Activated CD4-positive, alpha-beta memory T cell treated with anti-CD3 and anti-CD28 coated beads, Interleukin-2, amount 10 ng/mL, durations not matched to agents 7 days and 5 days (primary cell): ENCODE measurements around the gene RSU1. TPM values are rescaled to one million over a fixed set of nuclear protein-coding genes. Genes with fewer than 3 reads are reported as not detected.

Experiments
- CTCF ChIA-PET: fragments of 350-600 bp; sonication (Branson Sonifier 250); formaldehyde crosslinking; loops from one replicate; lab custom pipeline; 2021; ENCODE audit warnings: antibody characterized with exemption, inconsistent platforms; lab: Charles Lee
- POLR2A ChIA-PET: fragments of 350-600 bp; sonication (Branson Sonifier 250); formaldehyde crosslinking; loops from one replicate; lab custom pipeline; 2021; ENCODE audit warnings: antibody characterized with exemption; lab: Charles Lee
- DNase-seq: peaks from one replicate; pipeline ENCODE4 v3.0.0-alpha.2; 2020
- H3K27ac Mint-ChIP-seq: one replicate; pipeline ENCODE4 v1.8.0; 2021; ENCODE audit warnings: mild to moderate bottlenecking, mixed read lengths
- H3K27me3 Mint-ChIP-seq: one replicate; pipeline ENCODE4 v1.8.0; 2021; ENCODE audit warnings: mixed read lengths
- H3K36me3 Mint-ChIP-seq: one replicate; pipeline ENCODE4 v1.8.0; 2021; ENCODE audit warnings: low read depth, mixed read lengths
- H3K4me1 Mint-ChIP-seq: one replicate; pipeline ENCODE4 v1.8.0; 2021; ENCODE audit warnings: mixed read lengths
- H3K4me3 Mint-ChIP-seq: one replicate; pipeline ENCODE4 v1.8.0; 2021; ENCODE audit warnings: mild to moderate bottlenecking, mixed read lengths
- H3K9me3 Mint-ChIP-seq: one replicate; pipeline ENCODE4 v1.8.0; 2021; ENCODE audit warnings: mixed read lengths
- total RNA-seq, 2 experiments: library from RNA; stranded (reverse); gene quantifications; one replicate each; pipeline ENCODE4 v1.2.3, GENCODE V29; 2021

Gene RSU1
- total RNA-seq, 2 experiments from 2014 or later, result 74.3 to 74.9 TPM

DNA sequence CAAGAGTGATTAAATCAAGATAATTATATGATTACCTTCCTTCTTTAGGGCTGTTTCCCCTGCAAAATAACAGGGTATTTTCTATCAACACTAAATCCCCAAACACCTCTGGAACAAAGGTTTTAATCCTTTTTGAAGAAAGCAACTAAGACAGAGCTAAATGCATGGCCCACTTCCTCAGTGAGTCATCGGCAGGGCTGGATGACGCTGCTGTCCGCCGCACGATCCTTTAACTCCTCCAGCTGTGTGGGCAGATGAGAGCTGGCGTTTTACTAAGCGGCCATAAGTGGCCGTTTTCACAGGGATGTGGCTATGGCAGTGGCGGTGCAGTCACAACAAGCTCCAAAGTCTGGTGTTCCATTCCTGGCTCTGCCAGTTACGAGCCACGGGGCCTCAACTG is 219.6 kb downstream of the RSU1 start:
- H3K27ac Mint-ChIP-seq, result no peak overlapping the region

DNA sequence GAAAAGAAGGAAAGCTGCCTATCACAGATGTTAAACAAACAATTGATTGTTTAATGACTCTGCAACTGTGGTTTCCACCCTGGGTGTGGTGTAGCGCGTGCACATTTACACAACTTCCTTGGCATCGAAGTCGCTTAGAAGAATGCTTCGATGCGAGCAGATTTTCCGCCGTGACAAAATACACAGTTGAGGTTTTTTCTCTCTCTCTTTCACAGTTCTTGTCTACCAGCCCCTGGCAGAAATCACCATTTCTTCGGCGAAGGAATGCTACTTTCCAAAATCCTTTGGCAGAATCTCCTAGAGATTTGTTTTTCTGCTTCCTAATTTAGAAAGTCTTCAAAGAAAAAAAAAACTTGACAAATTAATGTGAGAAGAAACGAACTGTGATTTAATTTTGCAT is 224.8 kb downstream of the RSU1 start:
- no peak overlapping the region for H3K27ac Mint-ChIP-seq
- no peak overlapping the region for H3K4me3 Mint-ChIP-seq
- CTCF ChIA-PET, result no interaction called here
- no peaks in the 10 kb centered on the region for H3K9me3 Mint-ChIP-seq
- H3K27me3 Mint-ChIP-seq, result no peaks in the 10 kb centered on the region
- H3K36me3 Mint-ChIP-seq, result peaks cover 23% of the 10 kb centered on the region
- DNase-seq, result no peak
- POLR2A ChIA-PET, result no interaction called here
- no peaks in the 10 kb centered on the region for H3K4me1 Mint-ChIP-seq

More for the DNA sequence above, 219.6 kb downstream of the RSU1 start:
- DNase-seq, result no peak
- no peaks in the 10 kb centered on the region for H3K4me1 Mint-ChIP-seq
- H3K4me3 Mint-ChIP-seq, result no peak overlapping the region
- no peaks in the 10 kb centered on the region for H3K27me3 Mint-ChIP-seq
- peaks cover 10% of the 10 kb centered on the region for H3K36me3 Mint-ChIP-seq
- POLR2A ChIA-PET, result no interaction called here
- no peaks in the 10 kb centered on the region for H3K9me3 Mint-ChIP-seq
- CTCF ChIA-PET, result interaction anchor here (0.6 kb wide), 2 partner anchors 180 to 961 kb away, joined by 3 to 5 read pairs; no protein-coding TSS in a partner anchor

DNA sequence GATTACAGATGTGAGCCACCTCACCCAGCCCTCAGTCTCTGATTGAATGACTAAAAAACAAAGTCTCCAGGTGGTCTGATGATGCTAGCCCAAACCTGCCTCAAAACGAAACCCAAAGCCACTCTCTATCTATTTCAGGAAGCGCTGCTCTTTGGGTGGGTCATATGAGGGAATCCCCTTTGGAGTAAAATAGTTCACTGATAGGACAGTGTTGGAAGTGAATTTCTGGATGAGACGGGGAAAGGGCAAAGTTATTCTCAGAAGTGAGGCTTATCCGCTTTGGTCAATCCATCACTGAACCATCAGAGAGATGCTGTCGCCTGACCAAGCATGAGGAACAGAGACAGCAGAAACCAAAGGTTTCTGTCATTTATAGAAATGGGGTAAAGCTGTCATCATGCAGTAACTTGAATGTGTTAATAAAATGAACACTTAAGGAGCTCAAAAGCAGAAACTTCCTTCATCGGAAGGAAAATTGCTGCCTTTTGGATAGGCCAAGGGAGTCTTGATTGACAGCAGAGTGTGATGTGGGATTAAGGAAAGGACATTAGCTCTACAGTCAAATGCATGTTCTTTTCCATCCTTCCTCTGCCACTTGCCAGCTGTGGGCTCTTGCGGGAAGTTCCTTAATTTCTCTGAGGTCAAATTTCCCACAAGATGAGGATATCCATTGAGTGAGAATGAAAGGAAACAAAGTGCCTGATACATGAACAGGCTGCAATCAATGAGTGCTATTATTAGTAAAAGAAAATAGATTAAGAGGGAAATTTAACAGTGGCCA is 230.7 kb downstream of the RSU1 start:
- peaks cover 3% of the 10 kb centered on the region for H3K4me1 Mint-ChIP-seq
- no peak overlapping the region for H3K4me3 Mint-ChIP-seq
- no peaks in the 10 kb centered on the region for H3K9me3 Mint-ChIP-seq
- H3K27ac Mint-ChIP-seq, result no peak overlapping the region
- DNase-seq, result no peak
- peaks cover 4% of the 10 kb centered on the region for H3K36me3 Mint-ChIP-seq
- H3K27me3 Mint-ChIP-seq, result peaks cover 3% of the 10 kb centered on the region
- ChIA-PET CTCF (no interaction called here), POLR2A (no interaction called here)

DNA sequence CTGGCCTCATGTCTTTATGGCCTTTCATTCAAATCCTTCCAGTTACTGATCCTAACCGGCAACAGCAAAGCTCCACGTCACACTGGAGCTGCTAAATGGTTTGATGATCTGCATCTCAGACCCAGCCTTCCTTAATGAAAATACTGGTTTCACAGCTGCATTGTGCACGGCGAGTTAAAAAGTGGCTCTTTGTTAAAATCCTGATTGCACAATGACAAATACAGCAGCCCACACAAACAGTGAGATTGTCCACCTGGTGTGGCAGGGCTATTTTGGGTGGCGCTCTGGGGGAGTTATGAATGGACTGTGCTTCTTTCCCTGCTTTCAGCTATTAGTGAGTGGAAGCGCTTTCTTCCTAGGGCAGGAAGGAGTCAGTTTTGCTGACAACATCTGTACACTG is 232.1 kb downstream of the RSU1 start:
- ChIA-PET POLR2A (no interaction called here), CTCF (no interaction called here)
- H3K9me3 Mint-ChIP-seq, result peaks cover 2% of the 10 kb centered on the region
- peaks cover 11% of the 10 kb centered on the region for H3K27me3 Mint-ChIP-seq
- peaks cover 3% of the 10 kb centered on the region for H3K4me1 Mint-ChIP-seq
- DNase-seq, result no peak
- H3K4me3 Mint-ChIP-seq, result no peak overlapping the region
- no peak overlapping the region for H3K27ac Mint-ChIP-seq
- no peaks in the 10 kb centered on the region for H3K36me3 Mint-ChIP-seq

DNA sequence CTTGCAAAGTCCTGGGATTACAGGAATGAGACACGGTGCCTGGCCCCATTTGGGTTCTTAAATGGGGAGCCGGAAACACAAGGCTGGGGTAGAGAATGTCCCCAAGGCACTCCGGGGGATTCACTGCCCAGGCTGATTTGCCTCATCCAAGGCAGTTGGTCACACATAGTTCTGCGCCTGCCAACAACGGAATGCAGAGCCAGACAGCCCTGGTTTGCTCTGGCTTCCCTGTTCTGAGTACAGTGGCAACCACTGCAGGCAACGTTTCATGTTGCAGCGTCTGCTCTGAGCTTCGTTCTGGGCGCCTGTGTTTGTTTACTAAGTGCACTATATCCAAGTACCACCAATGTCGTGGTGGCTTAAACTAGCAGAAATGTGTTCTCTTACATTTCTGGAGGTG is 233.8 kb downstream of the RSU1 start:
- Mint-ChIP-seq H3K9me3 (peaks cover 2% of the 10 kb centered on the region), H3K4me3 (no peak overlapping the region), H3K27ac (no peak overlapping the region), H3K4me1 (peaks cover 3% of the 10 kb centered on the region), H3K27me3 (peaks cover 23% of the 10 kb centered on the region), H3K36me3 (no peaks in the 10 kb centered on the region)
- ChIA-PET CTCF (no interaction called here), POLR2A (no interaction called here)
- DNase-seq, result no peak

DNA sequence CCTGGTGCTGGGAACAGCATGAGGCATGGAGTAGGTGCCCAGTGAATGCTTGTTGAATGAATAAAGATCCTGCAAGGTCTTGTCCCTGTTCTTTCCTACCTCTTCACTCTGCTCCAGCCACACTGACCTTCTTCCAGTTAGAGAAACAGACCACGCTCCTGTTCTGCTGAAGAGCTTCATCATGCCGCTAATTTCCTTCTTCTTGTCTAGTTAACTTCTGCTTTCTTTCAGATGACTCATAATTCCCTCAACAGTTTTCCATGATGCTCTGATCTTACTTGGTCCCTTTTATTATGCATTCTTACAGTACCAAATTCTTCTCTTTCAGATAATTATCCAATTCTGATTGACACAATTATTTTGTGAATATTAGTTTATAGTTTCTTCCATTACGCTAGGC is 236.0 kb downstream of the RSU1 start:
- Mint-ChIP-seq H3K36me3 (no peaks in the 10 kb centered on the region), H3K27ac (no peak overlapping the region), H3K9me3 (peaks cover 2% of the 10 kb centered on the region), H3K4me1 (peaks cover under 1% of the 10 kb centered on the region), H3K27me3 (peaks cover 28% of the 10 kb centered on the region), H3K4me3 (no peak overlapping the region)
- no peak for DNase-seq
- CTCF ChIA-PET, result no interaction called here
- POLR2A ChIA-PET, result no interaction called here

DNA sequence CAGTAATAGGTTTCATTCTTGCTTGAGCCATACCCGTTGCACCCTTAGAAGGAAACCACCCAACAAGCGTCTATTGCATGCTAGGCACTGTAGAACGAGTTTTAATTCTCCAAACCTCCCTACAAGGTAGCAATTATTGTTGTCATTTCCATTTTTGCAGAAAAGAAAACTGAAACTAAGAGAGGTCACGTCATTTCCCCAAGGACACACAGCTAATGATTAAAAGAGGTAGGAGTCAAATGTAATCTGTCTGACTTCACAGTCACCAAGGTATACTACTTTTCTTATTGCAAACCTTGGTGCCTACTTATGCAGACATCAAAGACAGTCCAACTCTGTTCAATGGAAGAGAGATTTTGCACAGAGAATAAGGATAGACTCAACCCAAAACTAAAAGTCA is 246.5 kb downstream of the RSU1 start:
- H3K27me3 Mint-ChIP-seq, result peaks cover 6% of the 10 kb centered on the region

DNA sequence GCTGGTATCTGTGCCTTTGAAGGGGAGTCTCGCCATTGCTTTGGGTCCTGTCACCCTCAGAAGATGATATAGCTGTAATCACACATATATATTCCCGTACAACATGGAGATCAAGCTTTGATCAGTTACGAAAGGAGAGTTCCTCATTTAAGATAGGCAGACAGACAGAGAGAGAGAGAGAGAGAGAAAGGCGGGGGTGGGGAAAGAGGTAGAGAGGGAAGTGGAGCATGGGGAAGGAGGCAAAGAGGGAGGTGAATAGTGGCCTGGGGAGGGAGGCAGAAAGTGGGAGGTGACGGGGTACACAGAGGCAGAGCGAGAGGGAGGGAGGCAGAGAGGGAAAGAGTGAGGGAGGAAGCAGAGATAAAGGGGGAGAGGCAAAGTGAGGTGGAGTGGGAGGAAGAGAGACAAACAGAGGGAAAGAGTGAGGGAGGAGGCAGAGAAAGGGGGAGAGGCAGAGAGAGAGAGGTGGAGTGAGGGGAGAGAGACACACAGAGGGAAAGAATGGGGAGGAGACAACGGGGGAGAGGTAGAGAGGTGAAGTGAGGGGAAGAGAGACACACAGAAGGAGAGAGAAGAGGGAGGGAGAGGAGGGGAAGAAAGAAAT is 250.9 kb downstream of the RSU1 start:
- CTCF ChIA-PET, result no interaction called here
- Mint-ChIP-seq H3K27me3 (no peaks in the 10 kb centered on the region), H3K4me3 (no peak overlapping the region), H3K9me3 (no peaks in the 10 kb centered on the region), H3K4me1 (peaks cover 14% of the 10 kb centered on the region), H3K27ac (no peak overlapping the region), H3K36me3 (no peaks in the 10 kb centered on the region)
- POLR2A ChIA-PET, result no interaction called here
- DNase-seq, result no peak

More for the DNA sequence above, 246.5 kb downstream of the RSU1 start:
- ChIA-PET POLR2A (no interaction called here), CTCF (no interaction called here)
- Mint-ChIP-seq H3K36me3 (no peaks in the 10 kb centered on the region), H3K9me3 (no peaks in the 10 kb centered on the region), H3K4me3 (peak overlapping the region; percentile 44), H3K4me1 (peaks cover 12% of the 10 kb centered on the region), H3K27ac (peak overlapping the region; percentile 1)
- no peak for DNase-seq

DNA sequence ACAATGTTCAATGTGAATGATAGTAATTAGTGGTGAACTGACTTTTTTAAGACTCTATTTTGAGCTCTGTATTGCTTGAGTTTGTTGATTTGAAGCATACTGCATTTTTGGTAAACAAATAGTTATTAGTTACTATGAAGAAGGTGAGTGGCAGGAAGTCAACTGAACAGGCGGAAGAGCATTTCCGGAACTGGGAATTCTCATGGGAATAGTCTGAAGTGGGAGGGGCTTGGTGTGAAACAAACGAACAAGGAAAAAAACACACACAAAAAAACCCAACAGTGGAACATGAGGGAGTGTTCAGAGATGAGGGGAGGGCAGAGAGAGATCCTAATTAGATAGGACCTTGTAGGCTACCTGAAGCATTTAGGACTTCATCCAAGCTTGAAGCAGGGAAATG is 251.6 kb downstream of the RSU1 start:
- ChIA-PET CTCF (no interaction called here), POLR2A (no interaction called here)
- Mint-ChIP-seq H3K4me3 (no peak overlapping the region), H3K4me1 (peaks cover 9% of the 10 kb centered on the region), H3K27ac (no peak overlapping the region), H3K36me3 (no peaks in the 10 kb centered on the region), H3K9me3 (no peaks in the 10 kb centered on the region), H3K27me3 (no peaks in the 10 kb centered on the region)
- DNase-seq, result no peak

DNA sequence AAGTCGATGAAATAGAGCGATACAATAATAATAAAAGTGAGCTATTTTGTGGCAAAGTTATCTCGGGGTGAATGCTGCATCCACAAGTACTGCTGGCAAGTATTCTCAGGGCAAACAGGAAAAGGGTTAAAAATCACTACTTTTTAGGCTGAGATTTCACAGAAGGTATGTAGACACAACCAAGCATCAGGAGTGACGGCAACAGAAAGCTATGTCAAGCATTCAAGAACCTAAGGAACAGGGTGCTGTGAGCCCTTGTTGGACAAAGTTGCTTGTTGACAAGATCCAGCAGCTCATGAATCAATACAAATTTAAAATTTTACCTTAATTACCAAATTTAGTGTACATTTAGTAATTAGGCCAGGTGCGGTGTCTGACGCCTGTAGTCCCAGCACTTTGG is 254.3 kb downstream of the RSU1 start:
- no peaks in the 10 kb centered on the region for H3K36me3 Mint-ChIP-seq
- no peak for DNase-seq
- H3K4me1 Mint-ChIP-seq, result peaks cover 5% of the 10 kb centered on the region
- peaks cover 14% of the 10 kb centered on the region for H3K27me3 Mint-ChIP-seq
- CTCF ChIA-PET, result no interaction called here
- no peak overlapping the region for H3K27ac Mint-ChIP-seq
- H3K4me3 Mint-ChIP-seq, result no peak overlapping the region
- POLR2A ChIA-PET, result no interaction called here
- H3K9me3 Mint-ChIP-seq, result no peaks in the 10 kb centered on the region

DNA sequence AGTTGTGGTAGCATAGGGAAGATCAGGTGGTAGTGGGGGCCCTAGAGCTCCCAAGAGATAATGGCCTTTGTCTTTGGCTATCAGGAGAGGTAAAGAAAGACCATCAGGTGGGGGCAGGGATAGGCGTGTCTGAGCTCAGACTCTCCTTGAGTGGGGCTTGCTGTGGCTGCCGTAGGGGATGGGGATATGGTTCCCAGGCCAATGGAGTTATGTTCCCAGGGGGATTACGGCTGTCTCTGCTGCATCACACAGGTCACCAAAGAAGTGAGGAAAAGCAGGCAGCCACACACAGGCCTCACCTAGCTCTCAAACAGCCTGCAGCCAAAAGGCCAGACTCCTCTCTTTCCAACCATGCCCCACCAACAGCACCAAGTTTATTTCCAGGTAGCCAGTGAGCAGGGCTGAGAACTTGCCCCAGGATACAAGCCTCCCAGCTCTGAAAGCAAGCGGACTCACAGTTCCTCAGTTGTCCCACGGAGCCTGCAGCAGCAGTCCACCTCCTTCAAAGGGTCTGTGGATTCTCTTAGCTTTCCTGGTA is 257.9 kb downstream of the RSU1 start:
- H3K4me1 Mint-ChIP-seq, result no peaks in the 10 kb centered on the region
- ChIA-PET POLR2A (no interaction called here), CTCF (interaction anchor here (0.5 kb wide), 1 partner anchor 139 kb away, joined by 6 read pairs; no protein-coding TSS in a partner anchor)
- H3K27ac Mint-ChIP-seq, result no peak overlapping the region
- peaks cover 36% of the 10 kb centered on the region for H3K27me3 Mint-ChIP-seq
- no peaks in the 10 kb centered on the region for H3K36me3 Mint-ChIP-seq
- no peak for DNase-seq
- no peaks in the 10 kb centered on the region for H3K9me3 Mint-ChIP-seq
- H3K4me3 Mint-ChIP-seq, result no peak overlapping the region

DNA sequence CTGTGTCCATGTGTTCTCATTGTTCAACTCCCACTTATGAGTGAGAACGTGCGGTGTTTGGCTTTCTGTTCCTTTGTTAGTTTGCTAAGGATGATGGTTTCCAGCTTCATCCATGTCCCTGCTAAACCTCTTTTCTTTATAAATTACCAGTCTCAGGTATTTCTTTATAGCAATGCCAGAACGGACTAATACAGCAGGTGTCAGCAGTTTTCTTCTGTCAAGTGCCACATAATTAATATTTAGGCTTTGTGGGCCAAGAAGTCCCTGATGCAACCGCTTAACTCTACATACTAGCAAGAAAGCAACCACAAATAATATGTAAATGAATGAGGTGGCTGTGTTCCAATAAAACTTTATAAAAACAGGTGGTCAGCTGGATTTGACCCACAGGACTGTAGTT is 269.3 kb downstream of the RSU1 start:
- CTCF ChIA-PET, result no interaction called here
- no peak overlapping the region for H3K27ac Mint-ChIP-seq
- H3K4me1 Mint-ChIP-seq, result peaks cover 1% of the 10 kb centered on the region
- POLR2A ChIA-PET, result no interaction called here
- no peaks in the 10 kb centered on the region for H3K9me3 Mint-ChIP-seq
- no peaks in the 10 kb centered on the region for H3K36me3 Mint-ChIP-seq
- no peak for DNase-seq
- no peak overlapping the region for H3K4me3 Mint-ChIP-seq
- peaks cover 16% of the 10 kb centered on the region for H3K27me3 Mint-ChIP-seq

DNA sequence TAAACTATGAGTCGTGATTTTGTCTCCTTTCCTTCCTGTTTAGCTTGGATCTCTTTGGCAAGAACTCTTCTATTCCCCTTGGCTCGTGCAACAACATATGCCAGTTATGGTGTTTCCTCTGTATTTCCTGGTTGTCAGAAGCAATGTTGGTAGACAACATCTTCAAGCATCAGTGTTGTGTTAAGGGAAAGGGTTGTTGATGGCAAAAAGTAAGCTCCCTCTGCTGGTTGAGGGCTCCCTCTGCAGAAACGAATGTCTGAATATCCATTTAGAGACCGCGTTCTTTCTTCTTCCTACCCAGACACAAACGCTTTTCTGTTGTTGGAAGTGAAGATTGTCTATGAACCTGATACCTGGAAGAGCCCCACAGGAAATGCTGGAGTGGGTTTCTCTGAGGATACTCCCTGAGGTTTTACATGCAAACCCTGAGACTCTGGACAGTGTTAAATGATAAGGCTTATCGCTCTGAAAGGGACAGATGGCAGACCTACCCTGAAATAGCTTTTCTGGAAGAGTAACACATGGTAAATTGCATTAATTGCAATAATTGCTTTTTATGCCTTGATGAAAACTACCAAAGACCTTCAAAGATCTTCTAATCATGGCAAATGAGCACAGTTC is 272.0 kb downstream of the RSU1 start:
- Mint-ChIP-seq H3K27me3 (peaks cover 17% of the 10 kb centered on the region), H3K4me3 (no peak overlapping the region), H3K9me3 (no peaks in the 10 kb centered on the region), H3K36me3 (no peaks in the 10 kb centered on the region), H3K4me1 (peaks cover 1% of the 10 kb centered on the region), H3K27ac (no peak overlapping the region)
- DNase-seq, result no peak
- ChIA-PET CTCF (interaction anchor here (0.6 to 2.5 kb wide), 5 partner anchors 18 to 642 kb away, joined by 3 to 11 read pairs (median 3); no protein-coding TSS in a partner anchor), POLR2A (no interaction called here)
